Renal cortical epithelial cell (primary cell): Measurements from ENCODE around the gene MBP. TPM values are rescaled to one million over a fixed set of nuclear protein-coding genes. Genes with fewer than 3 reads are reported as not detected.

ENCODE experiments used
- DNase-seq: peaks from one replicate; pipeline ENCODE4 v3.0.0-alpha.2; 2011; ENCODE audit warnings: low read depth
- total RNA-seq: library from RNA; depleted of rRNA; stranded (reverse); fragments of >200 nt; gene quantifications from 2 replicates; pipeline ENCODE4 v1.2.3, GENCODE V29; 2014

MBP gene
- total RNA-seq, 1 donor from 2014 or later: 28.8 TPM

DNA sequence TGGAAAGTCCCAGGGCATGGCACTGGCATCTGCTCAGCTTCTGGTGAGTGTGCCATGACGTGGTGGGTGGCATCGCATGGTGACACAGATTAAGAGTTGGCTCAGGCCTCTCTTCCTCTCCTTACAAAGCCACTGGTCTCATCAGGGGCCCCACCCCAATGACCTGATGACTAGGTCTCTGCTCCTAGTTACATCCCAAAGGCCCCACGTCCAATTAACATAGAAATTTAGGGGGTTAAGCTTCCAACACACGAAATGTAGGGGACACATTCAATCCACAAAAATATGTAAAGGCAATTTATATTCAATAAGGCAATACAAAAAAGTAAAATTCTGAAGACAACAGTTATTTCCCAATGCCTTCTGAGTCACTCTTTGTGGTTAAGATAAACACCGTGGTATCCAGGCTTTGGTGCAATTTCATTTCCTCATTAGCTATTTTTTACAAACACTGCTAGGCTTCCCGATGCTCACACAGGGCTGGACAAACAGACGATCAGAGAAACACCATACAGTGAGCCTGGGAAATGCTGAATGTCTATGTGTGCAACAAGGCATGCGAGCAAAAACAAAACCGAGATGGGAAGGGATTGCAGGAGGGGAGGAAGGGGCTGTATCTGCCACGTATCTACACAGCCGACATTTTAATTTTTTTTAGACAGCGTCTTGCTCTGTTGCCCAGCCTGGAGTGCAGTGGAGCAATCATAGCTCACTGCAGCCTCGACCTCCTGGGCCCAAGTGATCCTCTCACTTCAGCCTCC is 67.2 kb downstream of the MBP start:
- DNase-seq: peak; percentile 97

- DNase-seq: peak; percentile 80
Measured at GRCh38 chr18:77063260-77063659, 69.3 kb downstream of the MBP start.

- no peak for DNase-seq
Measured at GRCh38 chr18:77062518-77063003, 70.0 kb downstream of the MBP start.

GRCh38 chr18:77061946-77062517 is 70.6 kb downstream of the MBP start:
- no peak for DNase-seq

DNA sequence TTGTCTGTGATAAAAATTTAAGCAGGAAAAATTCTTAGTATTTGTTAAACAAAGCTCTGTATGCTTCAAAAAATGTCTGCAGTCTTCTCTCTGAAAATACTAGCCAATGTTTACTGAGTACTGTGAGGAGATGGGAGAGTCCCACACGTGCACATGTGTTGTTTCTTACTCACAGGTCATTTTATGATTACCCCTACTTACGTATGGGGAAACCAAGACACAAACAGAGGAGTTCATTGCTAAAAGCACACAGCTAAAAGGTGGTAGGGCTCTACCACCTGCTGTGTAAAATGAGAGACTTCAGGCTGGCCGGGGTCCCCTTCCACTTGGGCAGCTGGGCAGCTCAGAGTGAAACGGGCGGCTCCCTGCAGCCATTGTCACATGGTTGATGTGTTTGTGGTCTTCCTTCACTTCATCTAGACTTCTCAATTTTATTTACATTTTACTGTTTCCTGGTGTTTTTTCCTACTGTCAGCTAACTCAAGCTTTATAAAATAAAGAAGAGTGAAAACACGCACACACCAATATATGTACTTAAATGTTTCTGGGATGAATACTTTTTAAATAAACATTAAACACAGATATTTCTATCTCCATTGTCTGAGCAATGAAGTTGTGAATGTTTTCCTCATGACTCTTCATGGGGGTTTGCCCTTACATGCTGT is 71.2 kb downstream of the MBP start:
- no peak for DNase-seq

- DNase-seq: no peak
Measured at GRCh38 chr18:77060151-77060550, 72.4 kb downstream of the MBP start.

GRCh38 chr18:77059294-77059916 is 73.2 kb downstream of the MBP start:
- DNase-seq: peak; percentile 69

DNA sequence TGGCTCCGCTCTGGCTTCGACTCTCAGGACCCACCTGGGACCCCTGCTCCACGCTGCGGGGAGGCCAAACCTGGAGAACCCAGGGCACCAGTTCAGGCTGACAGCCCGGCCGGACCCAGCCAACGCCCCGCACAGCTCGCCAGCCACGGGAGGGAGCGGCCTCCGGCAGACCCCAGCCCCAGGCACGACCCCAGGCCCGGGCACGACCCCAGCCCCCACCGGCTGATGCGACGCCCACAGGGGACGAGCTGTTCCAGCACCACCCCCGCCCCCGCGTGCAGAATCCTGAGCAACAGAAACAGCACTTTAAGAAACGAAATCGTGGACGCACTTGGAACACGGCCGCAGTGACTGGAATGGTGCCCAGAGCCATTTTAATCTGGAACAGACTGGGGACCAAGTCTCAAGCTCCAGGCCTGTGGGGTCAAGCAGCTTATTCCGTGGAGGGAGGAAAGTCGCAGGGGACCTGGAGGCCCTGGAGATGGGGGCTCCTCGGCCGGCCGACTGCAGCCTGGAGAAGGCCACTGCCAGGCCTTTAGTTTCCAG is 74.2 kb downstream of the MBP start:
- DNase-seq: no peak

DNA sequence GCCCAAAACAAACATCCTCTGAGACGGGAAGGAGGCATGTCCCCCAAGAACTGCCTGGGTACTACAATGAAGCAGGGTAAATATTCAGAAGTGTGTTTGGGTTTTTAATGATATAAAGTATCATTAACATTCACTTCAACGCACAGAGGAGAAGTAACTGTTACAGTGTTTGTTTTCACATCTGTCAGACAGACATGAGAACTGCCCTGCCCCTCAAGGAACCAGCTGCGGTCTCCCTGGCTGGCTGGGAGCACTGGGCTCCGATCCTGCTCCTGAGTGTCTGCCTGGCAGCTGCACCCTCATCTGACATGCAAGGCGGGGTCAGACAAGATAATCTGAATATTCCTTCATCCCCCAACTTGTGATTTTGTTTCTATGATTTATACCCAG is 75.6 kb downstream of the MBP start:
- no peak for DNase-seq

GRCh38 chr18:77056344-77057005 is 76.1 kb downstream of the MBP start:
- DNase-seq: no peak

- peak; percentile 36 for DNase-seq
Measured at GRCh38 chr18:77055429-77056300, 76.9 kb downstream of the MBP start.

- peak; percentile 75 for DNase-seq
Measured at GRCh38 chr18:77054606-77055428, 77.8 kb downstream of the MBP start.

- no peak for DNase-seq
Measured at GRCh38 chr18:77054288-77054605, 78.3 kb downstream of the MBP start.

DNA sequence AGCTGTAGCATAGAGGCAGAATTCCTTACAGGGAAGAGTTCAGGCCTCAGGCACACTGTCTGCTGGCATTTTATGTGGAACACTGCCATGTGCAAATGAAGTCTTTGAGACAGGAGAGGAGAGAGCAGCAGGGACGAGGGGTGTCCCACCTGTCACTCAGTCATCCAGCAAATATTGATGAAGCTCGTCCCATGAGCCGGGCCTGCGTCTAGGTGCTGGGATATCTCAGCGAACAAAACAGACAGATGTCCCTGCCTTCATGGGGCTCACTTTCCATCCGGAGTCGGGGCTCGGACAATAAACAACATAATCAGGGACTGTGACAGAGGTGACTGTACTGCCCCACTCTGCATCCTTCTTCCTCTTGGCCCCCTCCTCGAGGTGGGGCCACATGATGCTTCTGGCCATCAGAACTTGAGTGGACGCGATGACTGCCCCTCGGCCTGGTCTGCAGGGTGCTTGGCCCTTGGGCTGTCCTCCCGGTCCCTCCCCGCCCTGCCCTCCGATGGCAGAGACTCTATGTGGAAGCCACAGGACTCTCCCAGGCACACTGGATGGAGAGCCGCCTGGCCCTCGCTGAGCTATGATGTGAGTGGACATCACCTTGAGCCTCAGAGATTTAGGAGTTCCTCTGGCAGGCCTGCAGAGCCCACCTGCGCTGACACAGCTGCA is 78.8 kb downstream of the MBP start:
- DNase-seq: no peak

GRCh38 chr18:77052983-77053309 is 79.6 kb downstream of the MBP start:
- no peak for DNase-seq

GRCh38 chr18:77052297-77052982 is 80.1 kb downstream of the MBP start:
- DNase-seq: no peak

GRCh38 chr18:77051581-77052296 is 80.8 kb downstream of the MBP start:
- DNase-seq: no peak

- DNase-seq: no peak
Measured at GRCh38 chr18:77049938-77050337, 82.6 kb downstream of the MBP start.
